IMR-90 (cell line): ENCODE results near the gene AGAP2. TPM values are rescaled to one million over a fixed set of nuclear protein-coding genes. Genes with fewer than 3 reads are reported as not detected.

Experiments used
- ATAC-seq: fragments of 200-7000 bp; cut with Tn5 transposase; 2 replicates; pipeline ENCODE4 v1.9.1; 2020; ENCODE audit warnings: low read depth, mild to moderate bottlenecking, moderate library complexity
- BruUV-seq: library from RNA; stranded (reverse); fragments of 400-500 nt; replicated peaks from 2 replicates; lab custom pipeline; 2021; lab: Mats Ljungman, UMichigan
- CTCF ChIA-PET: fragments of 300-600 bp; formaldehyde crosslinking; extraction: SDS; loops from one replicate; lab custom pipeline; 2021; ENCODE audit warnings: antibody characterized with exemption; lab: Yijun Ruan, JAX
- POLR2A ChIA-PET: fragments of 300-600 bp; sonication (Branson Sonifier 250); formaldehyde crosslinking; loops from one replicate; lab custom pipeline; 2022; ENCODE audit warnings: antibody characterized with exemption; ENCODE audit not compliant: unreplicated experiment; lab: Charles Lee
- DNase-seq: peaks from one replicate; pipeline ENCODE4 v3.0.0; 2013
- H2AFZ ChIP-seq: replicated peaks from 2 replicates; pipeline ENCODE3; 2013; ENCODE audit warnings: low read length, mild to moderate bottlenecking; ENCODE audit not compliant: poor library complexity
- H2AK5ac ChIP-seq: 2 replicates; pipeline ENCODE4 v1.6.1; 2013; ENCODE audit warnings: low read depth, low read length, inconsistent platforms
- H2AK9ac ChIP-seq: replicated peaks from 2 replicates; pipeline ENCODE3; 2013; ENCODE audit warnings: mild to moderate bottlenecking, low read depth, low read length, moderate library complexity; ENCODE audit not compliant: poor library complexity
- H2BK120ac ChIP-seq: 2 replicates; pipeline ENCODE4 v1.6.1; 2013; ENCODE audit warnings: low read depth, low read length, inconsistent platforms
- H2BK15ac ChIP-seq: 3 replicates; pipeline ENCODE4 v1.6.1; 2013; ENCODE audit warnings: low read depth, low read length, inconsistent platforms
- H2BK20ac ChIP-seq: 2 replicates; pipeline ENCODE4 v1.6.1; 2013; ENCODE audit warnings: low read depth, mild to moderate bottlenecking, inconsistent platforms, low read length, moderate library complexity
- H2BK5ac ChIP-seq: 2 replicates; pipeline ENCODE4 v1.6.1; 2013; ENCODE audit warnings: mild to moderate bottlenecking, low read depth, low read length, inconsistent platforms; ENCODE audit not compliant: poor library complexity, severe bottlenecking
- H3K14ac ChIP-seq: replicated peaks from 2 replicates; pipeline ENCODE4 v1.6.1; 2013; ENCODE audit warnings: low read depth, low read length, inconsistent platforms
- H3K18ac ChIP-seq: 2 replicates; pipeline ENCODE4 v1.6.1; 2013; ENCODE audit warnings: low read depth, low read length, control low read depth
- H3K23ac ChIP-seq: 2 replicates; pipeline ENCODE4 v1.6.1; 2013; ENCODE audit warnings: low read depth, low read length, inconsistent platforms
- H3K27ac ChIP-seq: 2 replicates; pipeline ENCODE4 v1.5.1; 2013; ENCODE audit warnings: mild to moderate bottlenecking, control low read depth, low read length; ENCODE audit not compliant: insufficient read depth
- H3K27me3 ChIP-seq: 2 replicates; pipeline ENCODE4 v1.6.1; 2013; ENCODE audit warnings: low read length; ENCODE audit not compliant: control insufficient read depth, insufficient read depth
- H3K36me3 ChIP-seq: 2 replicates; pipeline ENCODE4 v1.6.1; 2013; ENCODE audit warnings: low read length, mixed read lengths; ENCODE audit not compliant: control insufficient read depth, insufficient read depth
- H3K4ac ChIP-seq: 2 replicates; pipeline ENCODE4 v1.6.1; 2013; ENCODE audit warnings: low read depth, low read length, inconsistent platforms
- H3K4me1 ChIP-seq: 2 replicates; pipeline ENCODE4 v1.6.1; 2013; ENCODE audit warnings: low read length, mixed read lengths; ENCODE audit not compliant: control insufficient read depth, insufficient read depth
- H3K4me2 ChIP-seq: 2 replicates; pipeline ENCODE4 v1.6.1; 2013; ENCODE audit warnings: low read depth, mild to moderate bottlenecking, control low read depth, low read length, moderate library complexity
- H3K4me3 ChIP-seq: 2 replicates; pipeline ENCODE4 v1.5.1; 2013; ENCODE audit warnings: low read depth, mild to moderate bottlenecking, control low read depth, low read length, moderate library complexity; ENCODE audit not compliant: insufficient read depth
- H3K56ac ChIP-seq: 2 replicates; pipeline ENCODE4 v1.6.1; 2013; ENCODE audit warnings: low read length, inconsistent platforms; ENCODE audit not compliant: insufficient read depth; ENCODE audit errors: extremely low read depth
- H3K79me1 ChIP-seq, 2 experiments: 2 replicates each; pipeline ENCODE4 v1.6.1; 2013; ENCODE audit warnings: low read length in 2 of 2, inconsistent platforms in 1 of 2, low read depth in 1 of 2
- H3K9ac ChIP-seq: 2 replicates; pipeline ENCODE4 v1.6.1; 2013; ENCODE audit warnings: low read depth, low read length, control low read depth
- H3K9me1 ChIP-seq: 2 replicates; pipeline ENCODE4 v1.6.1; 2013; ENCODE audit warnings: low read length, inconsistent platforms; ENCODE audit not compliant: insufficient read depth
- H3K9me3 ChIP-seq: 2 replicates; pipeline ENCODE4 v1.6.1; 2013; ENCODE audit warnings: low read length; ENCODE audit not compliant: control insufficient read depth, insufficient read depth
- H4K20me1 ChIP-seq: 2 replicates; pipeline ENCODE4 v1.6.1; 2013; ENCODE audit warnings: low read length, inconsistent platforms; ENCODE audit not compliant: insufficient read depth
- H4K5ac ChIP-seq: 2 replicates; pipeline ENCODE4 v1.6.1; 2013; ENCODE audit warnings: mild to moderate bottlenecking, low read depth, low read length, control low read depth
- H4K8ac ChIP-seq, 2 experiments: 2 replicates each; pipeline ENCODE4 v1.6.1; 2013; ENCODE audit warnings: low read depth in 2 of 2, low read length in 2 of 2, control low read depth in 1 of 2, inconsistent platforms in 1 of 2
- H4K91ac ChIP-seq: 2 replicates; pipeline ENCODE4 v1.6.1; 2013; ENCODE audit warnings: low read depth, low read length, inconsistent platforms; ENCODE audit not compliant: insufficient read depth
- CTCF ChIP-seq: conservative IDR thresholded peaks from 2 replicates; pipeline ENCODE4 v1.5.1; 2012; ENCODE audit warnings: mild to moderate bottlenecking, low read depth, low read length, improper control_type of control experiment
- MXI1 ChIP-seq: IDR thresholded peaks from 2 replicates; pipeline ENCODE4 v1.6.1; 2012; ENCODE audit warnings: low read depth, mild to moderate bottlenecking, low read length, moderate library complexity, borderline replicate concordance
- POLR2A ChIP-seq: IDR thresholded peaks from 2 replicates; pipeline ENCODE4 v1.6.1; 2012; ENCODE audit warnings: mild to moderate bottlenecking, low read depth, low read length
- RAD21 ChIP-seq: IDR thresholded peaks from 2 replicates; pipeline ENCODE4 v1.6.1; 2012; ENCODE audit warnings: low read length, improper control_type of control experiment
- RCOR1 ChIP-seq: IDR thresholded peaks from 2 replicates; pipeline ENCODE4 v1.6.1; 2012; ENCODE audit warnings: mild to moderate bottlenecking, low read length, improper control_type of control experiment; ENCODE audit not compliant: insufficient replicate concordance
- USF2 ChIP-seq: fragments of 150-350 bp; IDR thresholded peaks from 2 replicates; pipeline ENCODE4 v1.6.1; 2017; ENCODE audit warnings: mild to moderate bottlenecking, antibody characterized with exemption, low read length, low read depth
- WGBS, 2 experiments: methylation state at CpG; one replicate each; pipeline versions ENCODE4 v1.1.5 to v1.1.7; 2013; ENCODE audit warnings: missing lambda C conversion rate in 2 of 2; ENCODE audit not compliant: insufficient read length in 1 of 2; ENCODE audit errors: extremely low coverage in 2 of 2; 5-methylcytosine and 5-hydroxymethylcytosine counted together
- dilution Hi-C: fragments of 300-500 bp; cut with HindIII; formaldehyde crosslinking; loops from one replicate; pipeline ENCODE4 v1.14.3; 2018; ENCODE audit warnings: low sequenced_read_pairs; ENCODE audit not compliant: unreplicated experiment
- in situ Hi-C: fragments of 300-500 bp; cut with MboI; formaldehyde crosslinking; loops from 3 replicates; pipeline ENCODE4 v1.14.3; 2019; ENCODE audit warnings: low sequenced_read_pairs, inconsistent platforms, mixed read lengths
- intact Hi-C: fragments of 100-400 bp; cut with micrococcal nuclease; formaldehyde crosslinking; loops from 2 replicates; pipeline ENCODE4 v1.10.0; 2022
- polyA plus RNA-seq, 3 experiments: library from polyadenylated mRNA; depleted of rRNA; stranded (reverse); fragments of >200 nt; gene quantifications; 2 replicates each; pipeline ENCODE4 v1.2.3, GENCODE V29; 2012; ENCODE audit warnings: low replicate concordance in 1 of 3
- total RNA-seq: library from RNA; depleted of rRNA; stranded (reverse); fragments of >200 nt; gene quantifications from 2 replicates; pipeline ENCODE4 v1.2.3, GENCODE V29; 2012

AGAP2 gene
- total and polyA plus RNA-seq, 2 of the 4 experiments (the other 2 are of a cell fraction), result 0.03 to 0.18 TPM

DNA sequence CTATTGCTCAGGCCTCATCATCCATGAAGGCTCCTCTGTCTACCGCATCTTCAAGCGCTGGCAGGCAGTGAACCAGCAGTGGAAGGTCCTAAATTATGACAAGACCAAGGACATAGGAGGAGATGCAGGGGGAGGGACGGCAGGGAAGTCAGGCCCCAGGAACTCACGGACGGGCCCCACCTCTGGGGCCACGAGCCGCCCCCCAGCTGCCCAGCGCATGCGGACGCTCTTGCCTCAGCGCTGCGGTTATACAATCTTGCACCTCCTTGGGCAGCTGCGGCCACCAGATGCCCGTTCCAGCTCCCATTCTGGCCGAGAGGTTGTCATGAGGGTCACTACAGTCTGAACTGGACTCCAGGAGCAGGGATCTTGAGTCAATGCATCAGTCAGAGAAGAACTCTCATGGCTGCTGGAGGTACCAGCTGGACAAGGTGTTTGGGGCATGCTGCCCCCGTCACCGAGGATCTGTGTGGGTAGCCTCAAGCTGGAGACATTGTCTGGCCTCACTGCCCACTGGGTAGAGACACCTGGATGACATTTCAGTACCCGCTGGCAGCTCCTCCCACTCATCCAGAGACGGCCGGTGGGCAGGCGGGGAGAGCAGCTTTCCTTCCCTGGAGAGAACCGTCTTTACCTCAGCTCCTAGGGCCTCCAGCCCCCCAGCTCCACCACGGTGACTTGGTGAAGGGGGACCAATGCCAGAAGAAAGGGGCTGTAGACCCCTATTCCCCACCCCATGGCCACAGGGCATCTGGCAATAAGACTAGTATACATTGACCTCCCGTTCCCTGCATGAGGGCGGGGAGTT lies 20.2 kb upstream of the AGAP2 start:
- peaks cover 9% of the 10 kb centered on the region for H3K36me3 ChIP-seq
- BruUV-seq, result no TSS peak
- 92% methylated on average over 14 of the region's 25 CpGs; no CpG with 5 or more reads in 1 of the 2 experiments for WGBS, 2 experiments
- H3K56ac ChIP-seq, result no peak overlapping the region
- intact Hi-C loops, result no loop called here
- no peak overlapping the region for H3K9ac ChIP-seq
- H2AK5ac ChIP-seq, result no peak overlapping the region
- H3K4ac ChIP-seq, result no peak overlapping the region
- in situ Hi-C loops, result no loop called here
- peaks cover 3% of the 10 kb centered on the region; the same call in 1 of the 2 replicates for H3K4me1 ChIP-seq
- H4K20me1 ChIP-seq, result no peaks in the 10 kb centered on the region; the same call in 1 of the 2 replicates
- no peak overlapping the region for H3K14ac ChIP-seq
- no peaks in the 10 kb centered on the region for H3K9me3 ChIP-seq
- no peak overlapping the region for H3K4me3 ChIP-seq
- H3K9me1 ChIP-seq, result peaks cover 4% of the 10 kb centered on the region; the same call in 1 of the 2 replicates
- no peak overlapping the region for H3K4me2 ChIP-seq
- no peaks in the 10 kb centered on the region for H3K79me1 ChIP-seq
- no peak overlapping the region for H4K91ac ChIP-seq
- ChIA-PET CTCF (no interaction called here), POLR2A (no interaction called here)
- dilution Hi-C loops, result no loop called here
- peaks cover 19% of the 10 kb centered on the region for H3K27me3 ChIP-seq
- no peak overlapping the region for H2AK9ac ChIP-seq
- no peak overlapping the region for H2BK5ac ChIP-seq
- H3K18ac ChIP-seq, result no peak overlapping the region
- ATAC-seq (no peak), DNase-seq (no peak)
- no peak overlapping the region for H2BK120ac ChIP-seq
- no peak overlapping the region for H3K27ac ChIP-seq
- H3K23ac ChIP-seq, result no peak overlapping the region
- no peak for TF ChIP-seq MXI1
- no peak for TF ChIP-seq USF2
- TF ChIP-seq RAD21, result no peak
- TF ChIP-seq CTCF, result no peak
- no peak for TF ChIP-seq POLR2A
- no peak for TF ChIP-seq RCOR1
- H4K5ac ChIP-seq, result no peak overlapping the region
- H2AFZ ChIP-seq, result no peak overlapping the region
- no peak overlapping the region for H2BK15ac ChIP-seq
- H4K8ac ChIP-seq, result no peak overlapping the region
- H2BK20ac ChIP-seq, result no peak overlapping the region
